Stimulated activated CD4-positive, alpha-beta T cell treated with anti-CD3 and anti-CD28 coated beads, TNF-alpha, amount 100 ng/mL, for 48 hours (primary cell): ENCODE data around the gene JPH2.

Source experiments
- DNase-seq, 3 donors: peaks; one replicate each; pipeline ENCODE4 v3.0.0-alpha.2; 2020; ENCODE audit warnings: low read depth in 3 of 3

Gene JPH2

DNA sequence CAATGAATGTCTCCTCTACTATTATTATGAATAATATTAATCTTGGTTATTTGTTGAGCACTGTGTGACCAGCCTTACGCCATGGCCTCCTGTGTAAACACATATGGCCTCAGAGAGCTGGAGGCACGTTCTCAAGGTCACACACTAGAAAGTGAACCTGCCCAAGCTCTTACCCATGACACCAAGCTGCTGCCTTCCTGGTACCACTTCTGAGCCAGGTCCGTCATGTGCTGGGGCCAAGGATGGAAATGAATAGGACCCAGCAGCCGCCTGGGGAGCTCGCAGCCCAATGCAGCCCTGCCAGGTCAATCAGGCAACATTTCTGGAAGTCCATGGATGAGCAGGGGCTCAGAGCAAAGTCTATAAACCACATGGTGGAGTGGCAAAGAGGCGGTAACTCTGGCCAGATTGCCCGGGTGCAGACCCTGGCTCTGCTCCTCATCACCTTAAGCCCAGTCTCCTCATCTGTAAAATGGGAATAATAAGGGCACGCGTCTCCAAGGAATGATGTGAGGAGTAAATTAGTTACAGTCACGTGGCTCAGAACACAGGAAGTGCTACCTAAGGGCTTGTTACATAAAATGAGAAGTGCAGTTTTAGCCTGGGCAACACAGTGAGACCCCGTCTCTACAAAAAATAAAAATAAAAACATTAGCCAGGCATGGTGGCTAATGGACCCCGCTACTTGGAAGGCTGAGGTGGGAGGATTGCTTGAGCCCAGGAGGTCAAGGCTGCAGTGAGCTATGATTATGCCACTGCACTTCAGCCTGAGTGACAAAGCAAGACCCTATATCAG is 61.5 kb downstream of the JPH2 start:
- no peak for DNase-seq

DNA sequence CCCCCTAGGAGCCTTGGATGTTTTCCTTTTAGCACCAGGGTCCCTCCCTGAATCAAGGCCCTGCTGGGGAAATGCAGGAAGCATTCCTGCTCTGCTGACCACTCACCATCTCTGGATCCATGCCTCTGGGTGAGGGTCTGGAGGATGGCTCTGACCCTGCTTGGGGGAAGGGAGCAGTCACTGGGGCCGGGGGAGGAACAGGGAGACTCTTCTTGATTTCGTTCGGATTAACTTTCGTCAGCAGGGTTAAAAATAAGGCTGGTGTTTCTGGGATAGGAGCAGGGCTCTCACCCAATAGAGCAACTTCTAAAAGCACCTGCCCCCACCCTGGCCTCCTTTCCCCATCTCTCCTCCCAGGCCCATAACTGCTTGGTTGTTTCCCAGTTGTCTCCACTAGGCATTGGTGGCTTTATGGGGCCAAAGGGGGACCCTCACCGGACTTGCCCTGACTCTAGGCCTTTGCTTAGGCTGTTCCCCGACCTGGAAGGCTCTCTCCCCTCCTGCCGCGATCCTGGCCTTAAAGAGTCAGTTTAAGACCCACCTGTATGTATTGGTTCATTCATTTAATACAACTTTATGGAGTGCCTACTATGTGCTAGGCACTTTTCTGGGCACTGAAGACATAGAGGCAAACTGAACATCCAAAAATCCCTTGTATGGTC is 63.0 kb downstream of the JPH2 start:
- DNase-seq: no peak

DNA sequence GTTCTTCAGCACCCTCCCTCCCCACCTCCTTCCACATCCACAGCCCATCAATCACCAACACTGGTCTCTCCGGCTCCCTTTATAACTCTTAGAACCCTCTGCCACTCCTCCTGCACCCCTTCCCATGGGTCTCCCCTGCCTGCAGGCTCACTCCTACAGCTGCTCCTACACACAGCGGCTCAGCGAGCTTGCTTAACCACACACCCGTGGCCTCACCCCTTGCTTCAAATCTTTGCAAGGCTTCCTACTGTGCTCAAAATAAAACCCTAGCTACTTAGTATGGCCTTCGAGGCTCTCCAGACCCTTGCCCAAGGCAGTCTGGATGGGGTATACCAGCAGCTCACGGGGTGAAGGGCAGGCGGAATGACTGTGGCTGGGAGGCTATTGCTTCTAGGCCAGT is 63.7 kb downstream of the JPH2 start:
- DNase-seq: no peak

DNA sequence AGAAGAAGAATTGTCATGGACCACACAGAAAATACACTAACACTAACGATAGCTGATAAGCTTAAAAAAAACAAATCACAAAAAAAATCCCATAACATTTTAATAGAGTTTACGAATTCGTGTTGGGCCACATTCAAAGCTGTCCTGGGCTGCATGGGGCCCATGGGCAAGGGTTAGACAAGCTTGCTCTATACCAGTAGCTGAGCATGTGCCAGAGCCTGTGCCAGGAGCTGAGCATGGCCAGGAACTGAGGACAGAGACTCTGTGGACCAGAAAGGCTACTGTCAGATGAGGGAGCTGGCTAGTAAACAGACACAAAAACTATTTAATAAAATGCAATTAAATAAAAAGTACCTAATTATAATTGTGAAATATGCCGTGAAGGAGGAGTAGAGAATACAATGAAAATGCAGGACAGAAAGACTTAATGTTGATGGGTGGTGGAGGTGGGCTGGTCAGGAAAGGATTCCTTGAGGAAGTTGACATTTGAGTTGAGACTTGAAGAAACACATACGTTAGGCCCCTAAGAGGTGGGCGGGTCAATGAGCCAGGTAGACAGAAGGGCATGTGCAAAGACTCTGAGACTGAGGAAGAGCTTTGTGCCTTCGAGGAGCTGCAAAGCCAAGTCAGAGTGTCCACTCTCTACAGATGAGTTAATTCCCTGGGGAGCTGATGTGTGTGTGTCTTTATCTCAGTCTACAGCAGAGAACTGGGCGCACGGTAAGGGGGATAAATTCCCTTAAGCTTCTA is 66.1 kb downstream of the JPH2 start:
- DNase-seq: no peak

DNA sequence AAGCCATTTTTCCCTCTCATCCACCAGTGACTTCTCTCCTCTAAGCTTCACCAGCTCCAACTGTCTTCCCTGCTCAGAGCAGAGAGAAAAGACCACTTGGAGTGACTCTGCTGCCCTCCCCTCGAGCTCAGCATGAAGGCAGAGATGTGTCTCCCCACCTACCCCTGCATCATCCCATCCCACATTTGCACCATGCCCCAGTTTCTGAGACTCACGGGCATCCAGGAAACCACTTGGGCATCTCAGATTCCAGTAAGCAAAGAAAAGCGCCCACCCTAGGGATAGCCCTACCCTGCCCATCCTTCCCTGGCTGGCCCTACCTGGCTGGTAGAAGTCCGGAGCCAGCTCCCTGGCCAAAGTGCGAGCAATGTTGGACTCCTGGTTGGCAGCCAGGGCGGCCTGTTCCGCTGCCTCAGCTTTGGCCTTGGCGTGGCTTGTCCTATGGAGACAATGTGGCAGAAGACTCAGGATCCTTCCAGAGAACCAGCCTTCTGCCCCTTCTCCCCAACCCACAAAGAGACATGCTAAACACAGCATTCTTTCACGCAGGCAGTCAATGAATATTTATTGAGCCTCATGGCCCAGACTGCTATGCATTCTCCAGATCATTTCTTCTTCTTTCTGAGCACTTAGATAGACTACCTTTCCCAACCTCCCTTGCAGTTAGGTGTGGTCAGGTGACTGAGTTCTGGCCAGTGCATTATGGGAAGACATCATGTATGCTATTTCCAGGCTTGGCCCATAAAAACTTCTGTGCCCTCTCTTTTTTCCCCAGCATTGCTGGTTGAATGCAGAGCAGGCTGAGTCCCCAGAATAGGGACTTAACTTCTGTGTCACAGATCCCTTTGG is 68.6 kb downstream of the JPH2 start:
- no peak for DNase-seq

DNA sequence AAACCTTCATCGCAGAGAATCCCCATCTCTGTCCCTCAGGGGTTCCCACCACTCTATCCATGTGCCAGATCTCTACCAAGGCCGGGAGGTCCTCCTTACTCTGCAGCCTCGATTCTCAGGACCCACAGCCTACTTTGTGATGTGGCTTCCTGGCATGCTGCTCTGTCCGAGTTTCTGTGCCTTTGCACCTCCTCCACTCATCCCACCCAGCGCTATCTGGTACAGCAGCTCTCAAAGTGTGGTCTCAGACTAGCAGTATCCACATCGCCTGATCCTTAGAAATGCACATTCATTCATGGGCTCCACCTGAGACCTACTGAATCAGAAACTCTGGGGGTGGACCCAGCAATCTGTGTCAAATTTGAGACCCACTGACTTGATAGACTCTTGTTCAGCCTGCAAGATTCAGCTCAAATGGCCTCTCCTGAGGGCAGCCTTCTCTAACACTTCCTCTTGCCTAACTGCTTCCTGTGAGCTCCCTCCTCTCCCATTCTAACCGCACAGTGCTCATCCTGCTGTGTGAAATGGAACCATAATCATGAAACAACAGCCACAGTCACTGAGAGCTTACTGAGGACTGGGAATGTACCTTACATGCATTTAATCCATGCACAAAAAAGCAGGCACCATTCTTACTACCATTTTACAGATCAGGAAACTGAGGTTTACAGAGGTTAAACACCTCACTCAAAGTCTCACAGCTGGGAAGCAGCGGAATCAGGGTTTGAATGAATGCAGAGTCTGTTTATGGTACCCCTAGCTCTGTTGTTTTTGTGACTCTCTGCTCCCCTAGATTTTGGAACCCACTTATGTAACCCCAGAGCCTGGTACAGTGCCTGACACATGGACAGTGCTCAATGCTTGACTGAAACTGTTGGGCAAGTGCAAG is 69.4 kb downstream of the JPH2 start:
- no peak for DNase-seq

DNA sequence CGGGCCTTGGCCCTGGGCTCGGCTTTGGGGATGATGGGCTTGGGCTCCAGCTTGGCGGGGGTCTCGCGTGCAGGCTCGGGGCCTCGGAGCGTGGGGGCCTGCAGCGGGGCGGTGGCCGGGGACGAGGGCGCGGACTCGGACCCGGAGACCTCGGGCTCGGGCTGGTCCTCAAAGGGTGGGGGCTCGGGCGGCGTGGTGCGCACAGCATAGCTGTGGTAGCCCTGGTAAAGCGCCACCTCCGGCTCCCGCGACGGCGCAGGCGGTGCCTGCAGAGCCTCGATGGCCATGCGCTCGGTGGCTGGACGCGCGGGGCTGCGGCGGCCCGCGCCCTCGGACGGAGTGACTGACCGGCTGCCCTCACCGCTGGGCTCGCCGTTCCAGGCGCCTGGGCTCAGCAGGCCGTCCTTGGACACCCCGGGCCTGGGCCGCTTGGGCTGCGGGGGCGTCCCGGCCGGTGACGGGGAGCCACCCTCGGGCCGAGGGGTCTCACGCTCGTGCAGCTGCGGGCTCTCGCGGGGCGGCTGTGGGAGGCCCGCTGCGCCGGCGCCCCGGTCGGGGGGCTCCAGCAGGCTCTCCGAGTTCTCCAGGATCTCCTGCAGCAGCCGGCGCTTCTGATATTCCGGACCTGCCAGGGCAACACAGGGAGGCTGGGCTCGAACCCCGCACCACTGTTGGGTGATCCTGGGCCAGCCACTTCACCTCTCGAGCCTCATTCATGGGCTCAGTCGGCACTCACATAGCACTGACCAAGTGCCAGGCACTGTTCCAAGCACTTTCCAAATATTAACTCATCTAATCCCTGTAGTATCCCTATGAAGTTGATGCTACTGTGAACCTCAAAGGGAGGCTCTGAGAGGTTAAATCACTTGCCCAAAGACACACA is 71.0 kb downstream of the JPH2 start:
- no peak for DNase-seq

DNA sequence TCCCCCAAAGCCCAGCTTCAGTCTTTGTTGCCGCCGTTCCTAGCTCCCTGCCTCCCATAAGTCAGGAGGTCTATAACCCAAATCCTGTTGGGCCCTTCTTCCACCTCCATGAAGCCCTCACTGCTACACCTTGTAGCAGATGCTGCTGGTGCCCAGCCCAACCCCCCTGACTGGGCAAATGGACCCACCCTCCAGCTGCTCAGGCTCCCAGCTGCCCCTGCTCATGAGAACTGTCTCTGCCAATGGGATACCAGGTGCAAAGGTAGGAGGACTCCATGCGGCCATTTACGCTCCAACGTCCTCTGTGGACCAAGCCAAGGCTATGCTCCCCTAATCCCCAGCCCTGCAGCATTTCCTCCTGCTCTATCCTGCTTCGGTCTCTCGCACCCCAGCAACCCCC is 71.8 kb downstream of the JPH2 start:
- no peak for DNase-seq

DNA sequence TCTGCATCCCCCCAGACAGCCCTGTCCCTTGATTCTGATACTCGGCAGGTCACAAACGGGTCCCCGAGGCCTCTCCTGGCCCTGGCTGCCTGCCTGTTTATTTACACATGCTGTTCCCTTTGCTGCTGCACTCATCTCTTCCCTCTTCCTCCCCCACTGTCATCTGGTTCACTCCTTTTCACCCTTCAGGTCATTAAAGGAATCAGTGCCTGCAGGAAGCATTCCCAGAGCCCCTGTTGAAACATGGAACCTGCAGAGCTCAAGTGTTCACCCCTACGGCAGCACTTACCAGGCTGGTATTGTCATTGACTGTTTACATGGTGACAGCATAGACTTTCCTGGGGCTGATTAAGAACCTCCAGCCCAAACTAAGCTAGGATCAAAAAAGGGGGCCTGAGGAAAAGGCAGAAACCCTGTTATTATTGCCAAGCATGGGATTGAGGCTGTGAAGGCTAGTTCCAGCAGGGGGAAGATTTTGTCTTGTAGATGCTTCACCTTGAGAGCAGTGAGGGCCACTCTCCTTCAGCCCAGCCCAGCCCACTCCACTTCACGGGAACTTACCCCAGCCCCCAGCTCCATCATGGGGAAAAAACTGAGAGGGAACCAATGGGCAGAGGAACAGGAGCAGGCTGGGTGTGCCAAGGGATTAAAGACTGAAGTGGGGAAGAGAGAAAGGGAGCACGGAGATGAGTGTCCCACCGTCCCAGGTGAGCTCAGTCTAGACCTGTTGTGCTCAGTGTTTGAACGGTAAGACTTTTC is 73.2 kb downstream of the JPH2 start:
- no peak for DNase-seq

DNA sequence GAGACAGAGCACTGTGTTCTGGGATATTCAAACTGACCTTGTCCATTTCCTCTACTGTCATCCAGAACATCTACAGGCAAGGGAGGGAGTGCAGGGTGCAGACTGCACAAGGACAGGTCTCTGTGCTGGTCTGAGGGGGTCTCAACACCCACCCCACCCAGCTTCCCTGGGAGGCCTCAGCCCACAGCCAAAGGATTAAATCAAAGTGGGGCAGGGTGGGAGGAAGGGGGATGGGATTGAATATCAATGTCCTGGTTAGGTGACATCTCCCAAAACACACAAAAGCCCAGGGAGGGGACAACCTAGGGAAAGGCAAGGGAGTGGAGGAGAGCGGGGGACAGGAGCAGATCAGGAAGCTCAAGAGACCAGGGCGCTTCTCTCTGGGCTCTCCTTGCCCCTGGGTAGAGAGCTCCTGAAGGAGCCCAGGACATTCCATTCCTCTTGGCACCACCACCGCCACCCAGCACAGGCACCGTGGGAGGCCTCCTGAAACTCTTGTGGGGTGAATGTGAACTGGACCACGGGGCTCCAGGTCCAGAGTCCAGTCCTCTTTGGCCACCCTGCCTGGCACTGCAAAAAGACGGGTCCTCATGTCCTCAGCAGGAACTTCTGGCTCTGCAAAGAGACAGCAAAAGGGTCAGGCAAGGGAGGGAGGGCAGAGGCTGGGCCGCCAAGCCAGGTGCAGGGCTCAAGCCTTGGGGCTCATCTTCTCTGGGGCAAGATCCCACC is 73.9 kb downstream of the JPH2 start:
- no peak for DNase-seq

DNA sequence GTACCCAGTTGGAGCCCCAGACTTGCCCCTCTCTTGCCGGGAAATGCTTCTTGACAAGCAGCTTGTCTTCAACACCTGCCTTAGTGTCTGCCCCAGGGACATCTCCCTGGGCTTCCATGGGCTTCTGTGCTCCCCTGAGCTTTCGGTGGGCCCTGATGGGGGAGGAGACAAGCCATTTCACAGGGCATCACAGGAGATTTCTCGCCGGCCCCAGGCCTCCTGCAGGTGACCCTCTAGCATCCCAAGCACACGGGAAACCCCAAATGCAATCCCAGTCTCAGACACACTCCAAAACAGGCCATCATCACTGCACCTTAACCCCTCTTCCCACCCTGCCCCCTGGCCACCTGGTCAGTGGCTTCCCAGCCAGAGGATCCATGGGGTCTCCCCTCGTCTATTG is 74.5 kb downstream of the JPH2 start:
- no peak for DNase-seq

DNA sequence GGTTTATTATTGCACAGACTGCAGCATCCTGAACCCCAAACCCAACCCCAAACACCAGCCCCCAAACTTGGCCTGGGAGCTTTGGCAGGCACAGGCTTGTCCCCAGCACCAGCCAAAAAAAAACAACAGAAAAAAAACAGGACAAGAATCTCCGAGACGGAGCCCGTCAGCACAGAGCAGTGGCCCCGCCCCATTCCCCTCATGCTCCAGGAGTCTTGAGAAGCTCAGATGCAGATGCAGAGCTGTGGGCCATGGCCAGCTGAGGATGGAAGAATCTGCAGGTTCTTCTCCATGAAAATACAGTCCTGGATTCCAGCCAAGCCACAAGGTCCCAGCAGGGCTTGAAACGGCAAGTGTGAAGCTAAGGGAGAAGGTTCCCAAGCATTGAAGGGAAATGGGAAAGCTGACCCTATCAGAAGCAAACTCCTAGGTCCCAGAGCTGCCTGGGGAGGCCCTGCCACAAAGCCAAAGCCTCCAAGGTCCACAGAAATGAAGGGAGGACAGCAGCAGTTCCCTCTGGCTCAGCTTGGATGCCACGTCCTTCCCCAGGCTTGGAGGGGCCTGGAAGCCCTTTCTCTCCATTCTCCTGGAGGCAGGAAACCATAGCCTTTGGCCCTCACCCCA is 75.2 kb downstream of the JPH2 start:
- no peak for DNase-seq

DNA sequence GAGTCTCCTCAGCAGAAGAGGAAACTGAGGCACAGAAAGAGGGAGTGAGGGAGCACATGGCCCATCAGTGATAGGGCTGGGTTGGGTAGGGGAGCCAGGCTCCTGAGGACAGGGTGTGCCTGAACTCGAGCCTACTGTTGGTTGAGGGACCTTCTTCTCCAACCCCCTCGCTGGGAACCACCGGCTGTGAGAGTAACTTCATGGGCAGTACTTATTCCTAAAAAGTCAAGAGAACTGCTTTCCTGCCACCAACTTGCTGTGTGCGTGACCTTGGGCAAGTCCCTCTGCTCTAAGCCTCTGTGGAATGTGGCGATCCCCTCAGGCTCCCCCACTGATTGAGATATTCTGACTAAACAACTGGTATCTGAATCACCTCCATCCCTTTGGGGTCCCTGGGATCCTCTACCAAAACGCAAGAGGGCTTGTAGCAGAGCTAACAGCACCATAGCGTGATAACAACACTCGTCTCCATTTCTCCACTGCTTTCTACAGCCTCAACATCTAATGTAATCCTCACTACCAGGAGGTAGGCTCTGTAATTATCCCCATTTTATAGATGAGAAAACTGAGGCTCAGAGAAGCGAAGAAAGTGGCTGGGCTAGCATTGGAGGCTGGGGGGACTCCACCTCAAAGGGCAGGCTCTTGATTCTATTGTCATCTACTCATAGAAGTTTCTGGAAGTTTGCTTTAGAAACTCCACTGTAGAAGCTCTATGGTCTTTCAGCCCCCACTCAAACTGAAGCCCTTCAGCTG is 76.0 kb downstream of the JPH2 start:
- no peak for DNase-seq

DNA sequence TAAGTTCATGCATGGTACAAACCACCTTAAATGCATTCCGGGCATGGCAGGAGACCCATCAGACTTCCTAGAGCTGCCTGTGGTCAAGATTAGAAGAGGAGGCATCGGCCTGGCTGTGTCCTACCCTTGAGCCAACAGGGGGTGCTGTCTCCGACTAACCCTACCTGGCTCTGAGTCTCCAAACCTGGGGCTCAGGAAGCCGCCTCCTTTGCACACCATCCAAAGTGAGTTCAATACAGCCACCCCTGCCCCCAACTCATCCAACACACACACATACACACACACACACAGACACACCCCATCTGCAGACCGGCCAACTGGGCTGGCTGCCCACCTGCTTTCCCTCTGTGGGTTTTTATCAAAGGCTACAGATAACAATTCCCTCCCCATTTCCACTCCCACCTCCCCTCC is 77.0 kb downstream of the JPH2 start:
- no peak for DNase-seq

DNA sequence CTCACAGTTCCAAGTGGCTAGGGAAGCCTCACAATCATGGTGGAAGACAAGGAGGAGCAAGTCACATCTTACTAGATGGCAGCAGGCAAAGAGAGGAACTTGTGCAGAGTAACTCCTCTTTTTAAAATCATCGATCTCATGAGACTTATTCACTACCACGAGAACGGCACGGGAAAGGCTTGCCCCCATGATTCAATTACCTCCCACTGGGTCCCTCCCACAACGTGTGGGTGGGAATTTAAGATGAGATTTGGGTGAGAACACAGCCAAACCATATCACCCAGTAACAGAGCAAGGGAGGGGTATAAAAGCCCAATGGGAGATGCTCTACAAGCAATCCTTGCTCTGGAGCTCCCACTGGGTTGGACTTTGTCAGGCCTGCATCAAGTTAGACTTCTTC is 80.4 kb downstream of the JPH2 start:
- DNase-seq: no peak

DNA sequence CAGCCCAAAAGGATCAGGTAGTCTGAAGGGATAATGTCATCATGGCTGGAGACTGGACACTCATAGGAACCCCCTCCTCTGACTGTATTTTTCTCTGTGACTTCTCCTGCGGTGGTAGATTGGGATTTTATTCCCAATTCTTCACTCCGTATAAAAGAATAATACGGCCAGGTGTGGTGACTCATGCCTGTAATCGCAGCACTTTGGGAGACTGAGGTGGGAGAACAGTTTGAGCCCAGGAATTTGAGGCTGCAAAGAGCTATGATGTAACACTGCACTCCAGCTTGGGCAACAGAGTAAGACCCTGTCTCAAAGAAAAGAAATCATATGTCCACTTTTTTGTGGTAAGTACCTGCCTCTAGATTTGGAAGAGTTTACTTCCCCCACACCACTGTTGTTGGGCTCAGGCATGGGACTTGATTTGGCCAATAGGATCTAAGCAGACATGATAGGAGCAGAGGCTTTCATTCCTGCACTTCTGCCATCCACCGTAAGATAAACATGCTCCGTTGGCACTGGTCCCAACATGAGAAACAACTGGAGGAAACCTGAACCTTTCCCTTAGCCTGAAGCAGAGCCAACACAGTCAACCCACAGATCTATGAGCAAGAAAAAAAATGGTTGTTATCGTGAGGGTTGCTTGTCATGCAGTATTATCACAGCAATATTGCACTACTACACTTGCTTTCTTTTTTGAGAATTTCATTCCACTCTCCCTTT is 82.0 kb downstream of the JPH2 start:
- no peak for DNase-seq

DNA sequence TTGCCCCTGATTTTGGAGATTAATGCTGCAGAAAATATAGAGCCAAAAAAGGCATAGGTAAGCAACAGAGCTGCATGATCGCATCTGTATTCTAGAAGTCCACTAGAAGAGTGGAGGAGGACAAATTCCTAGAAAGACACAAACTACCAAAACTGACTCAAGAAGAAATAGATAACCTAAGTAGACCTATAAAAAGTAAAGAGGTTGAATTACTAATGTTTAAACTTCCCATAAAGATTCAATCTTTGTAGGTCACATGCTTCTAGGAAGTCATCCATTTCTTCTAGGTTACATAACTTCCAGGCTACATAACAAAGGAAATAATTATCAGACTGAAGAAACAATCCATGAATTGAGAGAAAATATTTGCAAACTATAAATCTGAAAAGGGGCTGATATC is 84.4 kb downstream of the JPH2 start:
- DNase-seq: no peak
